ENCODE data around the gene APP. TPM values are rescaled to one million over a fixed set of nuclear protein-coding genes. Genes with fewer than 3 reads are reported as not detected.

APP gene
- total RNA-seq, 1 donor from 2014 or later, result 1,326 TPM

GRCh38 chr21:25879203-25879602, 291.4 kb downstream of the APP start:
- no peak for DNase-seq (ENCODE audit: low read depth in 2 of 2)

DNA sequence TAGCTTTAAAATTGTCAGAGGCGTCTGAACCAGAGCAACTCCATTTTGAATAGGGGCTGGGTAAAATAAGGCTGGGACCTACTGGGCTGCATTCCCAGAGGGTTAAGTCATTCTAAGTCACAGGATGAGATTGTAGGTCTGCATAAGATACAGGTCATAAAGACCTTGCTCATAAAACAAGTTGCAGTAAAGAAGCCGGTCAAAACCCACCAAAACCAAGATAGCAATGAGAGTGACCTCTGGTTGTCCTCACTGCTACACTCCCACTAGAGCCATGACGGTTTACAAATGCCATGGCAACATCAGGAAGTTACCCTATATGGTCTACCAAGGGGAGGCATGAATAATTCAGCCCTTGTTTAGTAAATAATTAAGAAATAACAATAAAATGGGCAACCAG, 292.2 kb downstream of the APP start:
- DNase-seq (ENCODE audit: low read depth in 2 of 2), result no peak

- DNase-seq (ENCODE audit: low read depth in 2 of 2), result no peak
Observed at GRCh38 chr21:25872271-25872670, 298.3 kb downstream of the APP start.

- DNase-seq (ENCODE audit: low read depth in 2 of 2), result no peak
Observed at GRCh38 chr21:25871566-25871965, 299.0 kb downstream of the APP start.

DNA sequence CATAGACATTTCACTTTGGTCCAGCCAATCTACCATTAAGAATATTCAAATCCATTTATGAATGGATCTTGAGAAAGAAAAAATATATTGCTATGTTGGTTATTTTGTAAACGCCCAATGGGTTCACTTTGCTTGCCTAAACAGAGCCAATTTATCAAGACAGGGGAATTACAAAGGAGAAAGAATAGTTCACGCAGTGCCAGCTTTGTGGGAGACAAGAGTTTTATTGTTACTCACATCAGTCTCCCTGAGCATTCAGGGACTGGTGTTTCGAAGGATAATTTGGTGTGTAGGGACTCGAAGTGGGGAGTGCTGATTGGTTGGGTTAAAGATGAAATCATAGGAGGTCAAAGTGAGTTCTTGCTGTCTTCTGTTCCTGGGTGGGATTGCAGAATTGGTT, 300.5 kb downstream of the APP start:
- no peak for DNase-seq (ENCODE audit: low read depth in 2 of 2)

DNA sequence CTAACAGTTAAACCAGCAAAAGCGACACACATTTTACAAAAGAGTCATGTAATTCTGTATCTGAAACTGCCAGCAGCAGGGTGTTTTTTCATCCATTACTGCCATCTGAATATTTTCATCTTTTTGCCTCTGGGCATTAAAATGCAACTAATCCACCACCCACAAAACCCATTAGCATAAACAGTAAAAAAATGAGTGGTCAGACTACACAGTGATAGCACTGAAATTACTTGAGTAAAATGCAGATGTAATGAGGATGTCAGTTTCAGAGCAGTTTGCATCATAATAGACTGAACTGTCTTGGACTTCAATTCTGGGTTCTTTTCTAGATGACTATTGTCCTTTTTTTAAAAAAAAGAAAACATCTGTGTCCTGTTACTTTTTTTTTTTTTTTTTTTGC, 303.5 kb downstream of the APP start:
- no peak for DNase-seq (ENCODE audit: low read depth in 2 of 2)

DNA sequence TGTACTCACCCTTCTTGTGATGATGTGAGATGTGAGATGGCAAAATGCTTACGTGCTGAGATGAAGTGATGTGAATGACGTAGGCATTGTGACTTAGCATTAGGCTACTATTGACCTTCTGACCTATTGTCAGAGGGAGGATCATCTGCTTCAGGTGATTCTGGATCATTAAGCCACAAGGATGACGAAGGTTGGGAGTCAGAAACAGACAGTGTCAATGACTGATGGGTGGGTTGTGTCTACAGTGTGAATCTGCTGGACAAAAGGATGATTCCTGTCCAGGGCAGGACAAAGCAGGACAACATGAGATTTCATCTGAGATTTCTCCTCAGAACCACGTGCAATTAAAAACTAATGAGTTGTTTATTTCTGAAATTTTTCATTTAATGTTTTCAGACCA, 306.8 kb downstream of the APP start:
- DNase-seq (ENCODE audit: low read depth in 2 of 2), result no peak

- DNase-seq (ENCODE audit: low read depth in 2 of 2), result no peak
Observed at GRCh38 chr21:25863031-25863430, 307.5 kb downstream of the APP start.

DNA sequence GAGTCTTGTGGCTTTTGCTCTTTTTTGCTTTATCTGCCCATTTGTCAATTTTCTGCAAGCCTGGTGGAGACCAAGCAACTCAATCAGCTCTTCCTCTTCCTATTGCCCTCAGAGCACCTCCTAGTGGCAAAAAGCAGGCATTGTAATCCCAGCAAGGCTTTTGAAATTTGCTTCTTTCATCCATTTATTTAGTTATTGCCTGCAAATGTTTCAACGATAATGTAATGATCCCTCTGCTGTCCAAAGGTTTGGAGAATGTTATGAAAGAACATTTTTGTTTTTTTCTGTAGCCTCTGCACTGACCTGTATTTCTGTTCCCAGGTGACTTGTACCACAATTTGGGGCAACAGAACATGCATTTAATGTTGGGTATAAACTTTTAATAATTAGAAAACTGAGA, 308.0 kb downstream of the APP start:
- DNase-seq (ENCODE audit: low read depth in 2 of 2), result peak; percentile 40 to 54

DNA sequence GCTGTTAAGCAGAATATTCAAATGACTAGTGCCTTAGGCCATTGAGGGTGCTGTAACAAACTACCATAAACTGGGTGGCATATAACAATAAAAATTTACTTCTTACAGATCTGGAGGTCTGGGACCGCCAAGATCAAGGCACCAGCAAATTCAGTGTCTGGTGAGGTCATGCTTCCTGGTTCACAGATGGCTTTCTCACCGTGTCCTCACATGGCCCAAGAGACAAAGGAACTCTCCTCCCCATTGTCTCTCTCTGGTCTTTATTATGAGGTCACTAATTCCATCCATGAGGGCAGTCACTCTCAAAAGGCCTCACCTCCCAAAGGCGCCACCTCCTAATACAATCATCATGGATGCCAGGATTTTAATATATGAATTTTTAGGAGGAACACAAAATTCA, 308.5 kb downstream of the APP start:
- peak in 1 of 2 donors; percentile 41 for DNase-seq (ENCODE audit: low read depth in 2 of 2)

- DNase-seq (ENCODE audit: low read depth in 2 of 2), result peak in 1 of 2 donors; percentile 12
Observed at GRCh38 chr21:25859235-25859929, 311.2 kb downstream of the APP start.

GRCh38 chr21:25858325-25858724, 312.2 kb downstream of the APP start:
- no peak for DNase-seq (ENCODE audit: low read depth in 2 of 2)

DNA sequence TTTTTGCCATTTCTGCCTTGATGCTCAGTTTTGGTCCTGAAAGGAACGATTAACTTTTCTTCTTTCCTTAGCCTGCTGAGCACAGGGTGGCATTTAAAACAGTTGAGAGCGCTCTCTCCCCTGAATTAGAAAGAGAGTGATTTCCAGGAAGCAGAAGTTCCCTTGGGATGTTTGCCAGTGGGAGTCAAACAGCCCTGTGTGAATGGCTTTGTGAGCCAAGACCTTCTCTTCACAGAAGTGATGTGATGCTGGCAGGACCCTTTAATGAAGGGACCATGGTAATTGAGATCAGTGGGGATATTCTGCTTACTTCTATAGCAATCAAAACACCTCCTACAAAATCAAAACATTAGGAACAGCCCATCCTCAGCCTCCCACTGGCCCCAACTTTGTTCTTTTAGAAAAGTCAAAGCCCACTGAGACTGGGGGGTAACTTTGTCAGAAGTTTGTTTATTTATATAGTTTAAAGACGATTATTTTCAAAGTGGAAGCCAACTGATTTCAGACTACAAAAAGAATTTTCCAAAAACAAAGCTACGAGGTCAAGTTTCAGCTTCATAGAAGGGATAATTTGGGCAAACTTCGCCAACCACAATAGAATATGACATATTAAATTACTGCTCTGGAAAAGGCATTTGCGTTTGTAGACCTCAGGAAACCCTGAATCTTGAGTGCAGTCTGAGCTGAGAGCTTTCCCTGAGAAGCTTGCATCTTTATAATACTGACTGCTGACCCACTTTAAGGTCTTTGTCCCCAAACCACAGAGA, 313.1 kb downstream of the APP start:
- DNase-seq (ENCODE audit: low read depth in 2 of 2), result peak in 1 of 2 donors; percentile 5

GRCh38 chr21:25855576-25855975, 315.0 kb downstream of the APP start:
- peak in 1 of 2 donors; percentile 23 for DNase-seq (ENCODE audit: low read depth in 2 of 2)

GRCh38 chr21:25850126-25850842, 320.3 kb downstream of the APP start:
- DNase-seq (ENCODE audit: low read depth in 2 of 2), result no peak

DNA sequence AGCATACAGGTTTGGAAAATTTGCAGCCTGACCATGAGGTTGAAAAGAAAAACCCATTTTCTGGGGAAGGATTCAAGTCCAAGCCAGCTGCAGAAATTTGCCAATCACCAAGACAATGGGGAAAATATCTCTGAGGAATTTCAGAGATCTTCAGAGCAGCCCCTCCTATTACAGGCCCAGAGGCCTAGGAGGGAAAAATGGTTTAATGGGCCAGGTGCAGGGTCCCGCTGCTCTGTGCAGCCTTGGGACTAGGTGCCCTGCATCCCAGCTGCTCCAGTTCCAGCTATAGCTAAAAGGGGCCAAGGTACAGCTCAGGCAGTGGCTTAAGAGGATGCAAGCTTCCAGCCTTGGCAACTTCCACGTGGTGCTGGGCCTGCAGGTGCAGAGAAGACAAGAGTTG, 322.3 kb downstream of the APP start:
- no peak for DNase-seq (ENCODE audit: low read depth in 2 of 2)

- no peak for DNase-seq (ENCODE audit: low read depth in 2 of 2)
Observed at GRCh38 chr21:25845729-25846256, 324.8 kb downstream of the APP start.

- DNase-seq (ENCODE audit: low read depth in 2 of 2), result no peak
Observed at GRCh38 chr21:25842925-25843324, 327.6 kb downstream of the APP start.

- DNase-seq (ENCODE audit: low read depth in 2 of 2), result no peak
Observed at GRCh38 chr21:25838809-25839208, 331.8 kb downstream of the APP start.

- peak in 1 of 2 donors; percentile 79 for DNase-seq (ENCODE audit: low read depth in 2 of 2)
Observed at GRCh38 chr21:25837533-25838265, 332.9 kb downstream of the APP start.

DNA sequence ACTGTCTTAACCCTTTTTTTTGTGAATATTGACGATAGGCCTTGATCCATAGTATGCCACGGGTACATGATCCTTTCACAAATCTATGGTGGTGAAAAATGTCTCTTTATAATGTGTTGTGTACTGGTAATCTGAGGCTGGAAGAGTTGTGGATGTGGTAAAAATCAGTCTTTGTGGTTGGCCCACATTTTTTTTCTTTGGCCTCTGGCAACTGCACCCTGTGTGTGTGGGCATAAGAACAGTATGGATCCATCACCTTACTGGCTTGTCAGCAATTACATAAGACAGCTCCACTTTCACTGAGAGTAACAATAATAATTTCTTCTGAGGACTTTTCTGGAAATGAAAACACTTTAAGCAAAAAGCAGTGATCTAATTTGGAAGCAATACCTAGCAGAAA, 334.2 kb downstream of the APP start:
- DNase-seq (ENCODE audit: low read depth in 2 of 2), result no peak
